B cell (primary cell): ENCODE data around the gene SUSD3. TPM values are rescaled to one million over a fixed set of nuclear protein-coding genes. Genes with fewer than 3 reads are reported as not detected.

Experiments
- ATAC-seq: fragments of 200-7000 bp; cut with Tn5 transposase; one replicate; pipeline ENCODE4 v1.10.0; 2021; ENCODE audit warnings: low read depth, mild to moderate bottlenecking, moderate number of reproducible peaks, moderate library complexity
- CTCF ChIA-PET: fragments of 350-600 bp; sonication (Branson Sonifier 250); formaldehyde crosslinking; loops from one replicate; lab custom pipeline; 2021; ENCODE audit warnings: antibody characterized with exemption, inconsistent platforms; lab: Charles Lee
- POLR2A ChIA-PET: fragments of 350-600 bp; sonication (Branson Sonifier 250); formaldehyde crosslinking; loops from one replicate; lab custom pipeline; 2021; ENCODE audit warnings: antibody characterized with exemption; lab: Charles Lee
- DNase-seq: peaks from one replicate; pipeline ENCODE4 v3.0.0; 2013
- H2AFZ ChIP-seq: 2 replicates; pipeline ENCODE4 v1.6.1; 2012; ENCODE audit warnings: mild to moderate bottlenecking, low read depth, low read length; ENCODE audit not compliant: insufficient read depth, poor library complexity, severe bottlenecking
- H3K27ac ChIP-seq, 2 donors: 1 replicate in 1 of 2; 2 replicates in 1 of 2; pipeline ENCODE4 v1.5.1; 2012 to 2013; ENCODE audit warnings: low read length in 2 of 2, mild to moderate bottlenecking in 2 of 2, moderate library complexity in 1 of 2
- H3K27me3 ChIP-seq, 4 experiments: fragments of 200-600 bp in 1 of 4; sonication (generic) in 1 of 4; replicated peaks in 1 of 4; 1 replicate in 2 of 4; 2 replicates in 2 of 4; pipeline versions ENCODE4 v1.6.1 to v1.7.0; 2013 to 2016; ENCODE audit warnings: low read length in 3 of 4, mild to moderate bottlenecking in 2 of 4, mixed read lengths in 1 of 4, moderate library complexity in 1 of 4; ENCODE audit not compliant: insufficient read depth in 4 of 4, control insufficient read depth in 3 of 4; ENCODE audit errors: control extremely low read depth in 1 of 4
- H3K36me3 ChIP-seq, 2 experiments: replicated peaks in 1 of 2; 1 replicate in 1 of 2; 2 replicates in 1 of 2; pipeline versions ENCODE4 v1.6.1 to v1.7.1; 2013; ENCODE audit warnings: low read length in 1 of 2; ENCODE audit not compliant: insufficient read depth in 2 of 2, control insufficient read depth in 1 of 2; ENCODE audit errors: control extremely low read depth in 1 of 2, extremely low read depth in 1 of 2
- H3K4me1 ChIP-seq, 2 donors: fragments of 200-600 bp in 1 of 2; sonication (generic) in 1 of 2; 1 replicate in 1 of 2; 2 replicates in 1 of 2; pipeline versions ENCODE4 v1.5.1 to v1.6.1; 2013 to 2017; ENCODE audit warnings: low read length in 2 of 2; ENCODE audit not compliant: control insufficient read depth in 2 of 2, insufficient read depth in 2 of 2
- H3K4me2 ChIP-seq: replicated peaks from 2 replicates; pipeline ENCODE3; 2012; ENCODE audit warnings: mild to moderate bottlenecking, low read depth, low read length; ENCODE audit not compliant: poor library complexity, severe bottlenecking
- H3K4me3 ChIP-seq, 5 experiments: fragments of 200-600 bp in 1 of 5; sonication (generic) in 1 of 5; 1 replicate in 3 of 5; 2 replicates in 2 of 5; pipeline versions ENCODE4 v1.5.1 to v1.7.0; 2011 to 2016; ENCODE audit warnings: low read length in 4 of 5, mild to moderate bottlenecking in 4 of 5, low read depth in 2 of 5, control low read depth in 1 of 5, moderate library complexity in 1 of 5; ENCODE audit not compliant: insufficient read depth in 1 of 5; ENCODE audit errors: control extremely low read depth in 1 of 5, extremely low read depth in 1 of 5
- H3K79me2 ChIP-seq: fragments of 200-600 bp; sonication (generic); one replicate; pipeline ENCODE4 v1.6.0; 2016; ENCODE audit warnings: low read length; ENCODE audit not compliant: control insufficient read depth, insufficient read depth
- H3K9ac ChIP-seq: fragments of 200-600 bp; sonication (generic); 2 replicates; pipeline ENCODE4 v1.6.1; 2017; ENCODE audit warnings: mild to moderate bottlenecking, low read length, moderate library complexity
- H3K9me3 ChIP-seq, 3 donors: one replicate each; pipeline versions ENCODE4 v1.6.1 to v1.7.1; 2013; ENCODE audit warnings: low read length in 2 of 3; ENCODE audit not compliant: control insufficient read depth in 2 of 3, insufficient read depth in 1 of 3; ENCODE audit errors: control extremely low read depth in 1 of 3
- H4K20me1 ChIP-seq: 2 replicates; pipeline ENCODE4 v1.6.0; 2012; ENCODE audit warnings: mild to moderate bottlenecking, low read length; ENCODE audit not compliant: insufficient read depth, control insufficient read depth, poor library complexity, severe bottlenecking
- H3K27ac Mint-ChIP-seq: one replicate; pipeline ENCODE4 v1.8.0; 2021; ENCODE audit warnings: mixed read lengths
- H3K27me3 Mint-ChIP-seq: one replicate; pipeline ENCODE4 v1.8.0; 2021; ENCODE audit warnings: mixed read lengths
- H3K4me1 Mint-ChIP-seq: one replicate; pipeline ENCODE4 v1.8.0; 2021; ENCODE audit warnings: mixed read lengths
- H3K4me3 Mint-ChIP-seq: one replicate; pipeline ENCODE4 v1.8.0; 2021; ENCODE audit warnings: mixed read lengths
- H3K9me3 Mint-ChIP-seq: one replicate; pipeline ENCODE4 v1.8.0; 2022; ENCODE audit warnings: mixed read lengths; ENCODE audit not compliant: insufficient read depth
- CTCF ChIP-seq: fragments of 200-600 bp; IDR thresholded peaks from one replicate; pipeline ENCODE4 v1.8.0; 2022; ENCODE audit warnings: antibody characterized with exemption, mild to moderate bottlenecking
- EZH2 ChIP-seq: IDR thresholded peaks from 2 replicates; pipeline ENCODE4 v1.6.1; 2012; ENCODE audit warnings: borderline replicate concordance, low read depth, mild to moderate bottlenecking, moderate library complexity, low read length; ENCODE audit not compliant: insufficient read depth, poor library complexity, severe bottlenecking
- WGBS: methylation state at CpG from one replicate; pipeline ENCODE4 v1.1.5; 2013; ENCODE audit warnings: missing lambda C conversion rate; ENCODE audit not compliant: insufficient coverage; 5-methylcytosine and 5-hydroxymethylcytosine counted together
- intact Hi-C: fragments of 100-400 bp; cut with micrococcal nuclease; formaldehyde crosslinking; loops from one replicate; pipeline ENCODE4 v1.10.0; 2022
- polyA plus RNA-seq: library from polyadenylated mRNA; depleted of rRNA; stranded (reverse); fragments of >200 nt; gene quantifications from 2 replicates; pipeline ENCODE4 v1.2.3, GENCODE V29; 2012
- total RNA-seq, 2 donors: library from RNA; stranded (reverse); fragments of 120-200 nt in 1 of 2; gene quantifications; 1 replicate in 1 of 2; 2 replicates in 1 of 2; pipeline versions ENCODE4 v1.2.3 to v1.2.4, GENCODE V29; 2013 to 2022

Gene SUSD3
- total and polyA plus RNA-seq, 2 donors (not counting 1 experiment from before 2014, with no cell fraction given): 41.0 to 85.0 TPM

GRCh38 chr9:93094658-93095204, 36.2 kb downstream of the SUSD3 start:
- H3K27ac Mint-ChIP-seq: peak overlapping the region; percentile 95
- no peak for ATAC-seq
- Histone ChIP-seq H4K20me1 (peaks cover 7% of the 10 kb centered on the region), H3K9me3 (peaks cover 0 to 13% (median 0%) of the 10 kb centered on the region in 3 donors), H3K4me1 (peaks cover 72 to 80% of the 10 kb centered on the region in 2 donors), H3K27me3 (no peaks in the 10 kb centered on the region), H3K9ac (peak overlapping the region; percentile 81), H3K27ac (peak overlapping the region; percentile 97 to 98), H3K79me2 (peaks cover 12% of the 10 kb centered on the region), H2AFZ (peak overlapping the region; percentile 74), H3K4me3 (peak overlapping the region in 4 of 5 experiments; percentile 58 to 79 (median 76)), H3K4me2 (peak overlapping the region; percentile 90), H3K36me3 (no peaks in the 10 kb centered on the region)
- 28% methylated on average over 11 of the region's 11 CpGs for WGBS
- TF ChIP-seq CTCF (no peak), EZH2 (no peak)
- H3K4me1 Mint-ChIP-seq: peaks cover 76% of the 10 kb centered on the region
- no peaks in the 10 kb centered on the region for H3K27me3 Mint-ChIP-seq
- ChIA-PET CTCF (interaction anchor here (0.8 to 4.7 kb wide), 6 partner anchors 12 to 138 kb away, joined by 3 to 25 read pairs (median 3); no protein-coding TSS in a partner anchor), POLR2A (interaction anchor here (1.0 to 3.3 kb wide), 5 partner anchors 29 to 131 kb away, joined by 4 to 36 read pairs (median 4); no protein-coding TSS in a partner anchor)
- intact Hi-C loops: loop anchor here (1.0 to 10.0 kb wide), 6 partner anchors 30 to 1072 kb away; partner anchors contain the start of genes NINJ1, SPTLC1 and SUSD3
- peak; percentile 87 for DNase-seq
- H3K4me3 Mint-ChIP-seq: peak overlapping the region; percentile 82
- H3K9me3 Mint-ChIP-seq: peaks cover 5% of the 10 kb centered on the region
